ENCODE measurements around the gene CATSPER4. TPM values are rescaled to one million over a fixed set of nuclear protein-coding genes. Genes with fewer than 3 reads are reported as not detected.

The CATSPER4 gene
- total and polyA plus RNA-seq, 2 donors (not counting 1 experiment from before 2014, with no cell fraction given): not detected

GRCh38 chr1:26161415-26162219, 28.8 kb upstream of the CATSPER4 start:
- H3K4me3 ChIP-seq (ENCODE audit: control extremely low read depth in 1 of 5, extremely low read depth in 1 of 5, insufficient read depth in 1 of 5, low read depth in 2 of 5, low read length in 4 of 5): peak overlapping the region in 3 of 5 experiments; percentile 33 to 47 (median 39)
- DNase-seq: peak; percentile 69
- H3K27ac ChIP-seq (ENCODE audit: low read length in 2 of 2): no peak overlapping the region

More at GRCh38 chr1:26161415-26162219, 28.8 kb upstream of the CATSPER4 start:
- Histone ChIP-seq H3K27me3 (replicated peaks in 1 of 4; ENCODE audit: control extremely low read depth in 1 of 4, control insufficient read depth in 3 of 4, insufficient read depth in 4 of 4, low read length in 3 of 4) (peaks cover 0 to 64% (median 23%) of the 10 kb centered on the region in 4 experiments), H4K20me1 (ENCODE audit: control insufficient read depth, insufficient read depth, low read length, poor library complexity, severe bottlenecking) (no peaks in the 10 kb centered on the region), H3K79me2 (ENCODE audit: control insufficient read depth, insufficient read depth, low read length) (no peaks in the 10 kb centered on the region), H2AFZ (ENCODE audit: insufficient read depth, low read depth, low read length, poor library complexity, severe bottlenecking) (peak overlapping the region; percentile 75), H3K9ac (ENCODE audit: low read length) (peak overlapping the region; percentile 49), H3K36me3 (replicated peaks in 1 of 2; ENCODE audit: control extremely low read depth in 1 of 2, control insufficient read depth in 1 of 2, extremely low read depth in 1 of 2, insufficient read depth in 2 of 2, low read length in 1 of 2) (no peaks in the 10 kb centered on the region), H3K4me2 (replicated peaks; ENCODE audit: low read depth, low read length, poor library complexity, severe bottlenecking) (peak overlapping the region; percentile 83), H3K9me3 (ENCODE audit: control extremely low read depth in 1 of 3, control insufficient read depth in 2 of 3, insufficient read depth in 1 of 3, low read length in 2 of 3) (peaks cover 0 to 3% (median 0%) of the 10 kb centered on the region in 3 donors), H3K4me1 (ENCODE audit: control insufficient read depth in 2 of 2, insufficient read depth in 2 of 2, low read length in 2 of 2) (peaks cover 25% of the 10 kb centered on the region in 2 donors)
- POLR2A ChIA-PET: no interaction called here
- intact Hi-C loops (cut with micrococcal nuclease): loop anchor here (5.0 kb wide), 1 partner anchor 124 kb away; no protein-coding TSS in a partner anchor
- H3K9me3 Mint-ChIP-seq (ENCODE audit: insufficient read depth): no peaks in the 10 kb centered on the region
- WGBS (ENCODE audit: insufficient coverage): 5% methylated on average over 98 of the region's 98 CpGs
- ATAC-seq (ENCODE audit: low read depth): peak; percentile 45
- H3K27me3 Mint-ChIP-seq: peaks cover 27% of the 10 kb centered on the region
- peaks cover 13% of the 10 kb centered on the region for H3K4me1 Mint-ChIP-seq
- TF ChIP-seq, protein P1, sequence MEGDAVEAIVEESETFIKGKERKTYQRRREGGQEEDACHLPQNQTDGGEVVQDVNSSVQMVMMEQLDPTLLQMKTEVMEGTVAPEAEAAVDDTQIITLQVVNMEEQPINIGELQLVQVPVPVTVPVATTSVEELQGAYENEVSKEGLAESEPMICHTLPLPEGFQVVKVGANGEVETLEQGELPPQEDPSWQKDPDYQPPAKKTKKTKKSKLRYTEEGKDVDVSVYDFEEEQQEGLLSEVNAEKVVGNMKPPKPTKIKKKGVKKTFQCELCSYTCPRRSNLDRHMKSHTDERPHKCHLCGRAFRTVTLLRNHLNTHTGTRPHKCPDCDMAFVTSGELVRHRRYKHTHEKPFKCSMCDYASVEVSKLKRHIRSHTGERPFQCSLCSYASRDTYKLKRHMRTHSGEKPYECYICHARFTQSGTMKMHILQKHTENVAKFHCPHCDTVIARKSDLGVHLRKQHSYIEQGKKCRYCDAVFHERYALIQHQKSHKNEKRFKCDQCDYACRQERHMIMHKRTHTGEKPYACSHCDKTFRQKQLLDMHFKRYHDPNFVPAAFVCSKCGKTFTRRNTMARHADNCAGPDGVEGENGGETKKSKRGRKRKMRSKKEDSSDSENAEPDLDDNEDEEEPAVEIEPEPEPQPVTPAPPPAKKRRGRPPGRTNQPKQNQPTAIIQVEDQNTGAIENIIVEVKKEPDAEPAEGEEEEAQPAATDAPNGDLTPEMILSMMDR (IDR thresholded peaks at IDR 0.05): no peak
- no peak for TF ChIP-seq EZH2 (IDR thresholded peaks at IDR 0.05; ENCODE audit: borderline replicate concordance, insufficient read depth, low read depth, low read length, poor library complexity, severe bottlenecking)
- CTCF ChIA-PET: interaction anchor here (0.9 to 2.1 kb wide), 5 partner anchors 8 to 57 kb away, joined by 3 to 8 read pairs (median 5); partner anchors contain the start of gene ZNF593
- peak overlapping the region; percentile 75 for H3K4me3 Mint-ChIP-seq
- H3K27ac Mint-ChIP-seq: no peak overlapping the region

All from B cell (primary cell).